Vagina (tissue), 2 donors: Measurements from ENCODE around the gene PRKCB. TPM values are rescaled to one million over a fixed set of nuclear protein-coding genes. Genes with fewer than 3 reads are reported as not detected.
"Not testable (repeated sequence)": the region's sequence is repeated elsewhere in the genome, so short reads cannot be mapped to it uniquely, and the experiment has no call there.

ENCODE experiments used
- DNase-seq, 2 donors: peaks; one replicate each; pipeline ENCODE4 v3.0.0-alpha.2; 2017; ENCODE audit errors: extremely low spot score in 2 of 2
- H3K27ac ChIP-seq: fragments of 200-600 bp; sonication (generic); one replicate; pipeline ENCODE4 v1.5.1; 2019
- H3K27me3 ChIP-seq: fragments of 200-600 bp; sonication (generic); one replicate; pipeline ENCODE4 v1.5.1; 2019
- H3K36me3 ChIP-seq, 2 donors: fragments of 200-600 bp; sonication (generic); one replicate each; pipeline ENCODE4 v1.5.1; 2017 to 2019
- H3K4me1 ChIP-seq: fragments of 200-600 bp; sonication (generic); one replicate; pipeline ENCODE4 v1.5.1; 2019
- H3K4me3 ChIP-seq, 2 donors: fragments of 200-600 bp; sonication (generic); 1 replicate in 1 of 2; 2 replicates in 1 of 2; pipeline ENCODE4 v1.5.1; 2016 to 2019
- H3K9me3 ChIP-seq: fragments of 200-600 bp; sonication (generic); one replicate; pipeline ENCODE4 v1.5.1; 2019
- CTCF ChIP-seq, 3 experiments: fragments of 450-650 bp in 2 of 3; fragments of 200-600 bp in 1 of 3; sonication (generic) in 1 of 3; IDR thresholded peaks; one replicate each; pipeline ENCODE4 v1.5.1; 2017 to 2019; ENCODE audit warnings: antibody characterized with exemption in 3 of 3, mild to moderate bottlenecking in 2 of 3, moderate library complexity in 2 of 3
- POLR2A ChIP-seq, 2 donors: fragments of 450-650 bp; IDR thresholded peaks; one replicate each; pipeline ENCODE4 v1.6.1; 2017; ENCODE audit warnings: antibody characterized with exemption in 2 of 2, mild to moderate bottlenecking in 2 of 2, moderate library complexity in 2 of 2
- POLR2AphosphoS5 ChIP-seq, 2 donors: sonication (generic); formaldehyde crosslinking; IDR thresholded peaks; one replicate each; pipeline ENCODE4 v1.9.0; 2017; ENCODE audit warnings: antibody characterized with exemption in 2 of 2, mild to moderate bottlenecking in 2 of 2, low read depth in 1 of 2; ENCODE audit not compliant: insufficient read depth in 1 of 2
- intact Hi-C: fragments of 100-400 bp; cut with DNase I; formaldehyde crosslinking; loops from one replicate; pipeline ENCODE4 v1.15.1; 2023
- total RNA-seq: library from RNA; depleted of rRNA; stranded (reverse); fragments of >200 nt; gene quantifications from one replicate; pipeline ENCODE4 v1.2.3, GENCODE V29; 2016

Gene PRKCB
- total RNA-seq, 1 donor from 2014 or later = 9.1 TPM

GRCh38 chr16:23929237-23929636 lies 93.5 kb downstream of the PRKCB start:
- intact Hi-C loops = no loop called here
- Histone ChIP-seq H3K27me3 (no peaks in the 10 kb centered on the region), H3K4me1 (no peaks in the 10 kb centered on the region)

GRCh38 chr16:23929856-23930255 lies 94.1 kb downstream of the PRKCB start:
- no peaks in the 10 kb centered on the region for H3K36me3 ChIP-seq
- H3K4me1 ChIP-seq = no peaks in the 10 kb centered on the region
- H3K9me3 ChIP-seq = no peaks in the 10 kb centered on the region
- TF ChIP-seq POLR2A (IDR thresholded peaks at IDR 0.05) = no peak
- no peaks in the 10 kb centered on the region for H3K27me3 ChIP-seq
- H3K27ac ChIP-seq = no peak overlapping the region
- DNase-seq = no peak
- intact Hi-C loops = no loop called here
- H3K4me3 ChIP-seq = no peak overlapping the region

More at GRCh38 chr16:23929237-23929636, 93.5 kb downstream of the PRKCB start:
- H3K27ac ChIP-seq = no peak overlapping the region
- H3K4me3 ChIP-seq = no peak overlapping the region
- TF ChIP-seq CTCF (IDR thresholded peaks at IDR 0.05) = no peak
- no peak for TF ChIP-seq POLR2A (IDR thresholded peaks at IDR 0.05)
- TF ChIP-seq POLR2AphosphoS5 (IDR thresholded peaks at IDR 0.05; ENCODE audit: insufficient read depth in 1 of 2, low read depth in 1 of 2) = no peak
- no peak for DNase-seq
- H3K36me3 ChIP-seq = no peaks in the 10 kb centered on the region
- no peaks in the 10 kb centered on the region for H3K9me3 ChIP-seq

GRCh38 chr16:23930791-23931190 lies 95.0 kb downstream of the PRKCB start:
- Histone ChIP-seq H3K27ac (no peak overlapping the region), H3K36me3 (no peaks in the 10 kb centered on the region), H3K4me1 (no peaks in the 10 kb centered on the region), H3K4me3 (no peak overlapping the region), H3K27me3 (no peaks in the 10 kb centered on the region), H3K9me3 (no peaks in the 10 kb centered on the region)
- DNase-seq = no peak
- intact Hi-C loops = no loop called here
- no peak for TF ChIP-seq POLR2AphosphoS5 (IDR thresholded peaks at IDR 0.05; ENCODE audit: insufficient read depth in 1 of 2, low read depth in 1 of 2)
- TF ChIP-seq POLR2A (IDR thresholded peaks at IDR 0.05) = no peak

- intact Hi-C loops = no loop called here
Measured at GRCh38 chr16:23931199-23931598, 95.4 kb downstream of the PRKCB start.

GRCh38 chr16:23933650-23934049 lies 97.9 kb downstream of the PRKCB start:
- intact Hi-C loops, H3K9me3 ChIP-seq, H3K4me1 ChIP-seq, H3K27ac ChIP-seq, H3K36me3 ChIP-seq, H3K4me3 ChIP-seq, DNase-seq, H3K27me3 ChIP-seq: not testable (repeated sequence)

More at GRCh38 chr16:23931199-23931598, 95.4 kb downstream of the PRKCB start:
- Histone ChIP-seq H3K4me1 (no peaks in the 10 kb centered on the region), H3K27ac (no peak overlapping the region), H3K4me3 (no peak overlapping the region), H3K27me3 (no peaks in the 10 kb centered on the region), H3K36me3 (no peaks in the 10 kb centered on the region), H3K9me3 (no peaks in the 10 kb centered on the region)
- DNase-seq = no peak
- no peak for TF ChIP-seq POLR2AphosphoS5 (IDR thresholded peaks at IDR 0.05; ENCODE audit: insufficient read depth in 1 of 2, low read depth in 1 of 2)
- no peak for TF ChIP-seq POLR2A (IDR thresholded peaks at IDR 0.05)
- no peak for TF ChIP-seq CTCF (IDR thresholded peaks at IDR 0.05)

GRCh38 chr16:23934610-23935236 lies 98.9 kb downstream of the PRKCB start:
- Histone ChIP-seq H3K4me1 (no peaks in the 10 kb centered on the region), H3K27ac (no peak overlapping the region), H3K27me3 (no peaks in the 10 kb centered on the region), H3K9me3 (no peaks in the 10 kb centered on the region), H3K4me3 (no peak overlapping the region), H3K36me3 (no peaks in the 10 kb centered on the region)
- TF ChIP-seq POLR2A (IDR thresholded peaks at IDR 0.05) (no peak), POLR2AphosphoS5 (IDR thresholded peaks at IDR 0.05; ENCODE audit: insufficient read depth in 1 of 2, low read depth in 1 of 2) (no peak), CTCF (IDR thresholded peaks at IDR 0.05) (no peak)
- DNase-seq = no peak
- intact Hi-C loops = no loop called here
